Naive thymus-derived CD4-positive, alpha-beta T cell (primary cell): ENCODE results near the gene CRLF1. TPM values are rescaled to one million over a fixed set of nuclear protein-coding genes. Genes with fewer than 3 reads are reported as not detected.

Source experiments
- ATAC-seq: fragments of 150-1000 bp; cut with Tn5 transposase; 2 replicates; pipeline ENCODE4 v1.10.0; 2021; ENCODE audit warnings: mild to moderate bottlenecking, moderate library complexity
- CTCF ChIA-PET: fragments of 350-600 bp; sonication (Branson Sonifier 250); formaldehyde crosslinking; loops from one replicate; lab custom pipeline; 2021; ENCODE audit warnings: antibody characterized with exemption; lab: Charles Lee
- POLR2A ChIA-PET: fragments of 350-600 bp; sonication (Branson Sonifier 250); formaldehyde crosslinking; loops from one replicate; lab custom pipeline; 2021; ENCODE audit warnings: antibody characterized with exemption, inconsistent platforms; lab: Charles Lee
- DNase-seq, 9 donors: peaks; one replicate each; pipeline versions ENCODE4 v3.0.0 to v3.0.0-alpha.2; 2020 to 2022; ENCODE audit warnings: mixed read lengths in 1 of 9
- H3K27ac ChIP-seq: one replicate; pipeline ENCODE4 v1.7.0; 2013; ENCODE audit warnings: mild to moderate bottlenecking, low read depth, low read length, moderate library complexity
- H3K27me3 ChIP-seq, 2 donors: one replicate each; pipeline ENCODE4 v1.7.0; 2013; ENCODE audit warnings: low read length in 2 of 2, mild to moderate bottlenecking in 2 of 2, moderate library complexity in 2 of 2; ENCODE audit not compliant: control insufficient read depth in 2 of 2, insufficient read depth in 2 of 2
- H3K36me3 ChIP-seq, 3 experiments: 1 replicate in 2 of 3; 2 replicates in 1 of 3; pipeline ENCODE4 v1.7.0; 2013; ENCODE audit warnings: low read length in 3 of 3, mild to moderate bottlenecking in 3 of 3, moderate library complexity in 1 of 3; ENCODE audit not compliant: insufficient read depth in 3 of 3, control insufficient read depth in 2 of 3
- H3K4me1 ChIP-seq, 2 donors: one replicate each; pipeline ENCODE4 v1.7.0; 2013; ENCODE audit warnings: low read length in 2 of 2, mild to moderate bottlenecking in 2 of 2, moderate library complexity in 1 of 2; ENCODE audit not compliant: control insufficient read depth in 2 of 2, insufficient read depth in 2 of 2
- H3K4me3 ChIP-seq: 2 replicates; pipeline ENCODE4 v1.7.0; 2013; ENCODE audit warnings: mild to moderate bottlenecking, low read length
- H3K9me3 ChIP-seq, 3 experiments: 1 replicate in 2 of 3; 2 replicates in 1 of 3; pipeline ENCODE4 v1.7.0; 2013; ENCODE audit warnings: low read length in 3 of 3; ENCODE audit not compliant: control insufficient read depth in 2 of 3
- H3K27ac Mint-ChIP-seq, 9 donors: one replicate each; pipeline ENCODE4 v1.8.0; 2020 to 2022; ENCODE audit warnings: mixed read lengths in 9 of 9, mild to moderate bottlenecking in 8 of 9, moderate library complexity in 5 of 9, inconsistent platforms in 2 of 9
- H3K27me3 Mint-ChIP-seq, 5 donors: one replicate each; pipeline ENCODE4 v1.8.0; 2021 to 2022; ENCODE audit warnings: mixed read lengths in 5 of 5, mild to moderate bottlenecking in 1 of 5
- H3K36me3 Mint-ChIP-seq, 5 donors: one replicate each; pipeline ENCODE4 v1.8.0; 2020 to 2022; ENCODE audit warnings: mixed read lengths in 5 of 5, mild to moderate bottlenecking in 3 of 5, inconsistent platforms in 1 of 5
- H3K4me1 Mint-ChIP-seq, 7 donors: one replicate each; pipeline ENCODE4 v1.8.0; 2020 to 2022; ENCODE audit warnings: mixed read lengths in 7 of 7, mild to moderate bottlenecking in 3 of 7, inconsistent platforms in 1 of 7
- H3K4me3 Mint-ChIP-seq, 10 donors: one replicate each; pipeline ENCODE4 v1.8.0; 2020 to 2022; ENCODE audit warnings: mild to moderate bottlenecking in 10 of 10, mixed read lengths in 10 of 10, moderate library complexity in 6 of 10, inconsistent platforms in 2 of 10
- H3K9me3 Mint-ChIP-seq, 11 donors: one replicate each; pipeline ENCODE4 v1.8.0; 2020 to 2022; ENCODE audit warnings: mixed read lengths in 11 of 11, mild to moderate bottlenecking in 4 of 11, inconsistent platforms in 1 of 11, moderate library complexity in 1 of 11
- intact Hi-C, 2 donors: fragments of 100-400 bp; cut with micrococcal nuclease; formaldehyde crosslinking; loops; one replicate each; pipeline ENCODE4 v1.15.1; 2023
- polyA plus RNA-seq, 2 donors: library from polyadenylated mRNA; unstranded; fragments of 300-500 nt; fragmentation: Illumina TruSeq; gene quantifications; one replicate each; pipeline ENCODE4 v1.2.3, GENCODE V29; 2021
- total RNA-seq, 6 experiments: library from RNA in 5 of 6; stranded (reverse) in 5 of 6; gene quantifications; 1 replicate in 5 of 6; 2 replicates in 1 of 6; pipeline ENCODE4 v1.2.3 and lab custom pipeline; 2021 to 2026

CRLF1 gene
- total and polyA plus RNA-seq, 7 experiments from 2014 or later, result 0.28 to 0.49 TPM; not detected in 5

- ChIA-PET POLR2A (interaction anchor here (0.7 to 0.9 kb wide), 2 partner anchors 12 to 50 kb away, joined by 3 to 4 read pairs; partner anchors contain the start of gene REX1BD), CTCF (interaction anchor here (0.6 kb wide), 1 partner anchor 404 kb away, joined by 4 read pairs; no protein-coding TSS in a partner anchor)
- intact Hi-C loops, result loop anchor here in 1 of 2 donors (10.0 kb wide), 1 partner anchor 102 kb away; no protein-coding TSS in a partner anchor
- H3K9me3 ChIP-seq, result no peaks in the 10 kb centered on the region
- Mint-ChIP-seq H3K27me3 (peaks cover 0 to 2% (median 0%) of the 10 kb centered on the region in 5 donors), H3K4me1 (peaks cover 12 to 35% (median 22%) of the 10 kb centered on the region in 7 donors), H3K4me3 (no peak overlapping the region), H3K9me3 (peaks cover 0 to 2% (median 0%) of the 10 kb centered on the region in 11 donors), H3K36me3 (peaks cover 0 to 26% (median 13%) of the 10 kb centered on the region in 5 donors), H3K27ac (no peak overlapping the region)
- H3K27ac ChIP-seq, result no peak overlapping the region
- ATAC-seq (no peak), DNase-seq (no peak)
- peaks cover 17% of the 10 kb centered on the region in 2 donors for H3K4me1 ChIP-seq
- no peaks in the 10 kb centered on the region for H3K27me3 ChIP-seq
- peaks cover 14 to 55% (median 30%) of the 10 kb centered on the region in 3 experiments for H3K36me3 ChIP-seq
- no peak overlapping the region for H3K4me3 ChIP-seq
Measured at GRCh38 chr19:18576383-18576782, 30.2 kb downstream of the CRLF1 start.

- Mint-ChIP-seq H3K4me3 (peak overlapping the region in 5 of 10 donors; percentile 12 to 58 (median 48)), H3K36me3 (peaks cover 0 to 31% (median 13%) of the 10 kb centered on the region in 5 donors), H3K27ac (peak overlapping the region in 3 of 9 donors; percentile 46 to 81 (median 55)), H3K4me1 (peaks cover 14 to 38% (median 25%) of the 10 kb centered on the region in 7 donors), H3K27me3 (peaks cover 0 to 2% (median 0%) of the 10 kb centered on the region in 5 donors), H3K9me3 (peaks cover 0 to 2% (median 0%) of the 10 kb centered on the region in 11 donors)
- ATAC-seq (no peak), DNase-seq (no peak)
- H3K9me3 ChIP-seq, result no peaks in the 10 kb centered on the region
- no peak overlapping the region for H3K27ac ChIP-seq
- CTCF ChIA-PET, result no interaction called here
- H3K4me3 ChIP-seq, result no peak overlapping the region
- peaks cover 17% of the 10 kb centered on the region in 2 donors for H3K4me1 ChIP-seq
- no peaks in the 10 kb centered on the region for H3K27me3 ChIP-seq
- H3K36me3 ChIP-seq, result peaks cover 14 to 55% (median 30%) of the 10 kb centered on the region in 3 experiments
- POLR2A ChIA-PET, result interaction anchor here (1.8 kb wide), 1 partner anchor 344 kb away, joined by 4 read pairs; the partner anchor contains the start of genes COPE and DDX49
- intact Hi-C loops, result loop anchor here in 1 of 2 donors (10.0 kb wide), 1 partner anchor 100 kb away; no protein-coding TSS in a partner anchor
Measured at GRCh38 chr19:18574691-18575291, 31.8 kb downstream of the CRLF1 start.

DNA sequence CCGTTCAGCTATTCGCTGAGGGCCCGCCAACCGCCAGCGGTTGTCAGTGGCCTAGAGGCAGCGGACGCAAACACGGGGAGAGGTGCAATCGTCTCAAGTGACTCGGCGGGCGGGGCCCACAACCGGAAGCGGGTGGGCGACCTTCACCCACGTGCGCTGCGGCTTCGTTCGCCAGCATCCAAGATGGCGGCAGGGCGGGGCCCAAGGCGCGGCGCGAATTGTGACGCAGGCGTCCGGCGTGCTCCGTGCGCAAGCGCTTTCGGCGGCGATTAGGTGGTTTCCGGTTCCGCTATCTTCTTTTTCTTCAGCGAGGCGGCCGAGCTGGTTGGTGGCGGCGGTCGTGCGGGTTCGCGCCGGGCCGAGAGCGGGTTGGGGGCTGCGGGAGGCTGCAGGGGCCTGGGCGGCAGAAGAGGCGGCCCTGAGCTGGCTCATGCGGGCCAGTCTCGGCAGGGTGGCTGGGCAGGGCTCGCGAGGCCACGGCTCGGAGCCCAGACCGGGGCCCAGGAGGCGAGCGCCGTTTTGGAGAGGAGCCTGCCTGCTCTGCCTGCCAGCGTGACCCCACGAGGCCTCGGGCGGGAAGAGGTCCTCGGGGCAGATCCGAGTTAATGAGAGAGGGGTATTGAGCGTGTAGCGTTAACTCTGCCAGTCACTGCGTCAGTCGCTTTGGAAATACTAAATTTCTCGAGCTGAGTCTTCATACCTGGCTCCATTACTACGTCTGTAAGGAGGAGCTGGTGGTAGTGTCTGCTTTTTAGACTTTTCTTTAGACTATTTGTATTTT lies 34.8 kb downstream of the CRLF1 start, which contains the start of gene UBA52:
Gene UBA52 (plus strand): TSS at position 294 of the 781 bp plus-strand sequence. CDS start 1,444 bp downstream, outside the sequence.
- CTCF ChIA-PET, result interaction anchor here (0.6 to 2.0 kb wide), 8 partner anchors 14 to 261 kb away, joined by 3 to 11 read pairs (median 4); partner anchors contain the start of genes KXD1 and REX1BD
- no peaks in the 10 kb centered on the region for H3K9me3 ChIP-seq
- Mint-ChIP-seq H3K27ac (peak within 1 kb of the TSS; percentile 92 to 99 (median 96)), H3K9me3 (no peaks in the 10 kb centered on the region), H3K4me1 (peaks cover 14 to 38% (median 26%) of the 10 kb centered on the region in 7 donors), H3K36me3 (peaks cover 0 to 35% (median 17%) of the 10 kb centered on the region in 5 donors), H3K4me3 (peak within 1 kb of the TSS; percentile 83 to 97 (median 91)), H3K27me3 (peaks cover 0 to 2% (median 0%) of the 10 kb centered on the region in 5 donors)
- H3K4me1 ChIP-seq, result peaks cover 17% of the 10 kb centered on the region in 2 donors
- DNase-seq, result peak; percentile 97 to 99 (median 98)
- no peaks in the 10 kb centered on the region for H3K27me3 ChIP-seq
- intact Hi-C loops, result loop anchor here (1.0 to 10.0 kb wide), 7 partner anchors 14 to 348 kb away; partner anchors contain the start of genes COPE (in 2 of the 2), DDX49 (in 2 of the 2), ELL (in 2 of the 2) and KXD1 (in 2 of the 2)
- POLR2A ChIA-PET, result interaction anchor here (0.6 to 3.5 kb wide), 24 partner anchors 9 to 347 kb away, joined by 3 to 47 read pairs (median 4); partner anchors contain the start of genes COPE, CRTC1, DDX49 and ELL
- H3K36me3 ChIP-seq, result peaks cover 14 to 64% (median 26%) of the 10 kb centered on the region in 3 experiments
- ATAC-seq, result peak; percentile 97
- peak within 1 kb of the TSS; percentile 94 for H3K27ac ChIP-seq
- peak within 1 kb of the TSS; percentile 91 for H3K4me3 ChIP-seq

DNA sequence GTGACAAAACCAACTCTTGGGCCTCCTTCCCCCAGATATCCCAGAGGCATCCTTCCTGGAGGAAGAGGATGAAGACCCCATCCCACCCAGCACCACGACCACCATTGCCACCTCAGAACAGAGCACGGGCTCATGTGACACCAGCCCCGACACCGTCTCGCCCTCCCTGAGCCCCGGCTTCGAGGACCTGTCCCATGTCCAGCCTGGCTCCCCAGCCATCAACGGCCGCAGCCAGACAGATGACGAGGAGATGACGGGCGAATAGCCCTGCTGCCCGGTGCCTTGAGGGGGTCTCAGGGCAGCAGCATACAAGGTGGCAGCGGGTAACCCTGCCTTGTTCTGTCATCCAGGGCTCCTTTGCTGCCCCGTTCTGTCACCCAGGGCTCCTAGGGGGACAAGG lies 38.2 kb downstream of the CRLF1 start:
- POLR2A ChIA-PET, result interaction anchor here (0.7 to 2.4 kb wide), 3 partner anchors 10 to 372 kb away, joined by 3 to 16 read pairs (median 3); partner anchors contain the start of genes KXD1 and REX1BD
- intact Hi-C loops, result no loop called here
- Mint-ChIP-seq H3K9me3 (no peaks in the 10 kb centered on the region), H3K36me3 (peaks cover 0 to 28% (median 11%) of the 10 kb centered on the region in 5 donors), H3K4me3 (no peak overlapping the region), H3K4me1 (peaks cover 14 to 28% (median 19%) of the 10 kb centered on the region in 7 donors), H3K27me3 (peaks cover 0 to 2% (median 0%) of the 10 kb centered on the region in 5 donors), H3K27ac (no peak overlapping the region)
- Histone ChIP-seq H3K9me3 (no peaks in the 10 kb centered on the region), H3K27me3 (no peaks in the 10 kb centered on the region), H3K27ac (no peak overlapping the region), H3K4me3 (no peak overlapping the region), H3K4me1 (peaks cover 13 to 15% of the 10 kb centered on the region in 2 donors), H3K36me3 (peaks cover under 1 to 66% (median 10%) of the 10 kb centered on the region in 3 experiments)
- ATAC-seq, result no peak
- DNase-seq, result no peak
- CTCF ChIA-PET, result no interaction called here

- Histone ChIP-seq H3K27me3 (no peaks in the 10 kb centered on the region), H3K4me1 (peaks cover 0 to under 1% of the 10 kb centered on the region in 2 donors), H3K4me3 (no peak overlapping the region), H3K36me3 (peaks cover 0 to 77% (median 13%) of the 10 kb centered on the region in 3 experiments), H3K27ac (no peak overlapping the region), H3K9me3 (no peaks in the 10 kb centered on the region)
- H3K36me3 Mint-ChIP-seq, result peaks cover 0 to 34% (median 7%) of the 10 kb centered on the region in 5 donors
- H3K4me3 Mint-ChIP-seq, result no peak overlapping the region
- no peak for ATAC-seq
- peaks cover 0 to 2% (median 0%) of the 10 kb centered on the region in 5 donors for H3K27me3 Mint-ChIP-seq
- POLR2A ChIA-PET, result interaction anchor here (1.2 to 2.4 kb wide), 2 partner anchors 9 to 22 kb away, joined by 3 to 16 read pairs; partner anchors contain the start of genes KXD1 and REX1BD
- no peak for DNase-seq
- CTCF ChIA-PET, result no interaction called here
- H3K4me1 Mint-ChIP-seq, result peaks cover 2 to 17% (median 8%) of the 10 kb centered on the region in 7 donors
- intact Hi-C loops, result no loop called here
- no peak overlapping the region for H3K27ac Mint-ChIP-seq
- H3K9me3 Mint-ChIP-seq, result no peaks in the 10 kb centered on the region
Measured at GRCh38 chr19:18566953-18567352, 39.6 kb downstream of the CRLF1 start.
